GM21381 (cell line): Measurements from ENCODE around the gene MAN1C1.

Source experiments
- ATAC-seq: cut with Tn5 transposase; IDR thresholded peaks from one replicate; pipeline ENCODE4 v1.9.1; 2021; ENCODE audit warnings: mild to moderate bottlenecking, moderate library complexity; ENCODE audit not compliant: unreplicated experiment

Gene MAN1C1

DNA sequence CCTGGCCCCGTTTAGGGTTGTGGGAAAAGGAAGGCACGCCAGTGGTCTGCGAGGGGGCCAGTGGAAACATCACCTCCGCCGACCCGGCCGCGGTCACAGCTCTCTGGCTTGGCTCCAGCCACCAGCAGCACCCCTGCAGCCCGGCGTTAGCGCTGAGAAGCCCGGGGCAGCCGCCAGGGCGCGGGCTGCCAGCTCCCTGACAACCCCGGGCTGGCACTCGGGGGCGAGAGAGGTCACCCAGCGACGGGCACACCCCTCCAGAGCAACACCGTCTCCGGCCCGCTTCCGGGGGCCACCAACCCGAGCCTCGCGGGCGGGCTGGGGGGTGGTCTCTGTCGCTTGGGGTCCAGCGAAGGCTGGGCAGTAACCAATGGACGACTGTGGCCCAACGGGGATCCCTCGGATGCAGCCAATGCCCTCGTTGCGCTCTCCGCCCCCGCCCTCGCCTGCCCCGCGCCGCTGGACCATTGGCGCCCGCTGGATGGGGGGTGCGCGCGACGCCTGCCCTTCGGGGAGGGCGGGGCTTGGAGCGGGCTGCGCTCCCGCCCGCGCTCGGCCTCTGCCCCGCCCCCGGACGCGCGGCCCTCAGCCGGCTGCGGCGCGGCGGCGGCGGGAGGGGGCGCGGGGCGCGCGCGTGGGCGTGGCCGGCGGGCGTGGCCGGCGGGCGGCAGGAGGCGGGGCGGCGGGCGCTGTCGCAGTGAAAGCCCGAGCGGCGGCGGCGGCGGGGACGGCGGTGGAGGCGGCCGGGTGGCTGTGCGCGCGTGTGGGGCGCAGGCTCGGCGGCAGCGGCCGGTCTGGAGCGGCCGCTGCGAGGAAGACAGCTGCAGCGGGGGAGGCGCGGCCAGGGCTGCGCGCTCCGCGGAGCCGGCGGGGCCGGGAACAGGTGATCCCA lies at the start of gene MAN1C1:
TSS of gene MAN1C1 (plus strand) at position 697 of the 892 bp plus-strand sequence. CDS start 1,007 bp downstream, outside the sequence.
- peak; percentile 58 for ATAC-seq

DNA sequence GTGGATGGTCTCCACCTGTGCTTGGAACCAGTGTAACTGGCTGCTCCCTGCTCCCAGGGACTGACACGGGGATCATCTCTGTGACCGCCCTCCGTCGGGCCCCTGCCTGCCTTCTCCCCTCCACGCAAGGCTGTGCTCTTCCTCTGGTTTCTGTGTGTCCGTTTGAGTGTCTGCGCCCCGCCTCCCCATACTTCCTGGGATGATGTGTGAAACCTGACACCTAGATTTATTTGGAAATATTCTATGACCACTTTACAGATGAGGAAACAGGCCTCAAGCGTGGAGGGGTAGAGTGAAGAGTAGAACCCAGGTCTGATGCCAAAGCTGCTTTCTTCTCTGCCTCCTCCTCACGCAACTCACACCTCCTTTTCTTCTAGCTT lies 48.9 kb upstream of the MAN1C1 start:
- no peak for ATAC-seq

DNA sequence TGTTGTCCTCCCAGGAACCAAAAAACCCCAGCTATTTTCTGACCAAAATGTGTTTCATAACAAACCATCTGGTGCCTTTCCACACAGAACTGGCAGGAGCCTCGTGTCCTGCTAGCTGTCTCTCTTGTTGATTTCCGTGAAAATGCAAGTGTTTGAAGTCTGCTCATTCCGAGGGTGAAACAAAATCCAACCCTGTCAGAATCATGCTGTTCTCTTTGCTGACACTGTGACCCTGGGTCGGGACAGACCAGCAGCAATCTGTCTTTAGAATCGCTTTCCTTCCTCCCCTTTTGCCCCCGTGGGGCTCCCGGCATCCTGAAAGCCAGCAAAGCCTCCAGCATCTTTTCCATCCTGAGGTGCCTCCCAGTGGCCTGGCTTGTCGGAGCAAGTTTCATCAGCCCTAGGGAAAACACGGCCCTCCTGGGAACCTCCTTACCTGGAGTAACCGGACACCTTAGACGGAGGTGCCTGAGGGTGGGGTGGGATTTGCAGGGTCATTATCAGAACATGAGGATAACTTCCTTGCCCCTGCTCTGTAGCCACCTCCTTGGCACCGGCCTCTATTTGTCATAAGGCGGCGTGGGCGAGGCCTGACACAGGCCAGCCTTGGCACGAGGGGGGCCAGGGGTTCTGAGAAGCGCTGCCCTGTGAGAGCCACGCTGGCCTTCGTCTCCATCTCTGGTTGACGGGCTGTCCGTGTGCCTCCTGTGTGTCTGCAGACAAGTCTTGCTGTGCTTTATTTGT lies 48.3 kb upstream of the MAN1C1 start:
- no peak for ATAC-seq

DNA sequence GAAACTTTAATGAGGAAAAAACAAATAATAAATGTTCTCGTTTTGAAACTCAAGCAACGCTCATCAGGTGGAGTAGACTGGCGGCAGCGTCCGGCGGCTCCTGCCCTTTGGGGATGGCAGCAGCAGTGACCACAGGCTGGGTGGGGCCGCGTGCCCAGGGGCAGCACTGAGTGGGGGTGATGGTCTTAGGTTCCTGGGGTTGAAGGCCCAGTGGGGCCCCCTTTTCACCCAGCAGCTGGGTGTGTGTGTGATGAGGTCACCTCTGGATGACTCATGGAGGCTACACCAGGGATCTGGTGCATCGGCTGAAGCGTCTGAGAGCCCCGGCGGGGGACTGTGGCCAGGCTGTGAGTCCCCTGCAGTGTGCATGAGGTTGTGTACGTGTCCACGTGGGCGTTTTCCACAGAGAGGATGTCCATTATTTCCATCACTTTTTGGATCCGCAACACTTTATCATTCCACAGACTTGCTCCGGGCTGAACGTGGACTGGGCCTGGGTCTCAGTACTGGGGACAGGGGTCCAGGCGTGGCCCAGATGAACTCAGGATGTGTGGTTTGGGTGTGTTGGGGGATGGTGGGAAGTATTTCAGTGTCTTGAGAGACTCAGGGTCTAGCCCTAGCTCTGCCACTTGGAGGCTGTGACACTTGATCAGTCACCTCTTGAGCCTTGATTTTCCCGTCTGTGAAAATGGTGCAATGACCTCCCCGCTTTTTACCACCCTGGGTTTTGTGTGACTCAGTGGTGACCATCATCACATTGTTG lies 47.6 kb upstream of the MAN1C1 start:
- ATAC-seq, result no peak

DNA sequence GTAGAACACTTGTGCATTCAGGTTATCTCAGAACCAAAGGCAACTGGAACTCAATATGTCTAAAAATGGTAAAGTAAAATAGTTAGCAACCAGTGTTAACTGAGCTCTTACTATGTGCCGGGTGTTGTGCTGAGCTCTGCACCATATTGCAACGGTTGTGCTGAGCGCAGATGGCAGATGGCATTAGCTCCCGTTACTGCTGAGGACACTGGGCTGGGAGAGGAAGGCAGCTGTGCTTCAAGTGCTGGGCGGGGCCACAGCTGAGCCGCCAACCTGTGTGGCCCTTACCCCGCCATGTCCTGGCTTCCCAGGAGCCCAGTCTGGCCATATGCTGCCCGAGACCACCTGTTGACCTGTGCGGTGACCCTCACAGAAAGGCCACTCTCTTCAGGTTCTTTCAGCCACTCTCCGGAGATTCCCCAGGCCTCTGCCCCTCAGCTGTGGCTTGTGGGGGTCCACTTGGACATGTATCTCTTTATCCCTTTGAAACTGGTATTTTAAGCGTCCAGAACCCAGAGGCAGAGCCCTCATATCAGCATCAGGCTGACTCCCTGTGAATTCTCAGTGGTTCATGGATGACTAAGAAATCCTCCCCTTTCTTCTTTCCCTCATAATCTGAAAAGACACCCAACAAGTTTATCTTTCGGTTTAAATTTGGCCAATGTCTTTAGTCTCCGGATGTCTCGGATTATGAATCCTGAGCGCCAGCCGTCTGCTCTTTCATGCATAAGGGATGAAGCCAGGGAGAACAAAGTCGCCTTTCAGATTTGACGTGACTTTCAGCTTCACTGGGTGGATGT lies 46.8 kb upstream of the MAN1C1 start:
- no peak for ATAC-seq

DNA sequence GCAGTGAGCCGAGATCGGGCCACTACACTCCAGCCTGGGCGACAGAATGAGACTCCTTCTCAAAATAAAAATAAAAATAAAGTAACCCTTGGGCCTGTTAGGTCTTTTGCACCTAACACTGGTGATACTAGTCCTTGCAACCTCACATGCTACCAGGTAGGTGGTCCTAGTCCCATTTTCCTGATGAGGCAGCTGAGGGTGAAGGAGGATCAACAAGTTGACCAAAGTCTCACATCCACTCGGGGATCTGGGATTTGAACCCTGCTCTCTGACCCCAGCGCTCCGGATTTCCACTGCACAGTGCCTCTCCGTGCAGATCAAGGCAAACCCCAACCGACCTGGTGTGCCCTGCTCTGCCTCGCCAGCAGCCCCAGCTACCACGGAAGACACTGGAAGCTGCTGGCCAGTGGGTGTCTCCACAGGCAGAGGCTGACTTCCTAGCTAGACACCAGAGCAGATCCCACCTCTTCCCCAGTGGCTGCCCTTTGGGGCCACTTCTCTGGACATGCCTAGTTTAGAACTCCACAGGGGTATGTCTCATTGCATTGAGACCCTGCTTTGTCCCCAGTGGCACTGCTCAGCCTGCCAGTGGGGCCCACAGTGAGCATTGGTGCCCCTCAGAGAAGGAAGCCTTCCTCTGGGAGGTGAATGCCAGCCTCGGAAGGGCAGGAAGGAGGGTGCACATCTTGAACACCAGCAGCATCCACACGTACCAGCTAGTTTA lies 45.6 kb upstream of the MAN1C1 start:
- no peak for ATAC-seq

DNA sequence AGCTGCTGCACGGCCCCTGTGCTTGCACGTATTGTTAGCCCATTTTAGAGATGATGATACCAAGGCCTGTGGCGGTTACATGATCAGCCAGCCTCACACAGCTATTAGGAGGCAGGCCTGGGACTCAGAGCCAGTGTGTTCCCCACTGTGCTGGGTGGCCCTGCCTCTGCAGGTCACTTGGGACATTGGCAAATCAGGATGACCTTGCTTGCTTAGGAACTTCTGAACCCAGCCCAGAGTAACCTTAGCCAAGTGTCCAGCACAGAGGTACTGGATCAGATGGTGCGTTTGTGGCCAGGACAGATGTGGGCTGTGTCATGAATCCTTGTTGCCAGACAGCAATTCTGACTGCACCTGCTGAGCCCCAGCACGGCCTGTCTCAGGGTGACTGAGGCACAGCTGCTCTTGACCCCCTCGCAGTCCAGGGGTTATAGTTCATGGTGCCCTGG lies 45.0 kb upstream of the MAN1C1 start:
- no peak for ATAC-seq

DNA sequence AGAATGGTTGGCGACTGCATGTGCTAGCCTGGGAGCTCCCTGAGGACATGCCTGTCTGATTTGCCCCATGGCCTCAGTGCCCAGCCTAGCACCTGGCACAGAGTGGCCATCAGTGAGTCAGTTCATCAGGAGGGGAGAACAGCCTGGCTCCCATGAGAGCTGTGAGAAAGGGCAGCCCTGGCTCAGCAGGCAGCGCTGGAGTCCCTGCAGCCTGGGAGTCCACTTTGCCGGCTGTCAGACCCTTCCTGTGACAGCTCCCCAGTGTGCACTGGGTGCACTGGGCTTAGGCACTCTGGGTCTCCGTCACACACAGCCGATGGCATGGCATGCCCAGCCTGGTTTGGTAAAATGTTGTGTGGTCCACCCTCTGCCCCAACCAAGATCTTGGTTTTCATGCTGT lies 44.5 kb upstream of the MAN1C1 start:
- no peak for ATAC-seq

DNA sequence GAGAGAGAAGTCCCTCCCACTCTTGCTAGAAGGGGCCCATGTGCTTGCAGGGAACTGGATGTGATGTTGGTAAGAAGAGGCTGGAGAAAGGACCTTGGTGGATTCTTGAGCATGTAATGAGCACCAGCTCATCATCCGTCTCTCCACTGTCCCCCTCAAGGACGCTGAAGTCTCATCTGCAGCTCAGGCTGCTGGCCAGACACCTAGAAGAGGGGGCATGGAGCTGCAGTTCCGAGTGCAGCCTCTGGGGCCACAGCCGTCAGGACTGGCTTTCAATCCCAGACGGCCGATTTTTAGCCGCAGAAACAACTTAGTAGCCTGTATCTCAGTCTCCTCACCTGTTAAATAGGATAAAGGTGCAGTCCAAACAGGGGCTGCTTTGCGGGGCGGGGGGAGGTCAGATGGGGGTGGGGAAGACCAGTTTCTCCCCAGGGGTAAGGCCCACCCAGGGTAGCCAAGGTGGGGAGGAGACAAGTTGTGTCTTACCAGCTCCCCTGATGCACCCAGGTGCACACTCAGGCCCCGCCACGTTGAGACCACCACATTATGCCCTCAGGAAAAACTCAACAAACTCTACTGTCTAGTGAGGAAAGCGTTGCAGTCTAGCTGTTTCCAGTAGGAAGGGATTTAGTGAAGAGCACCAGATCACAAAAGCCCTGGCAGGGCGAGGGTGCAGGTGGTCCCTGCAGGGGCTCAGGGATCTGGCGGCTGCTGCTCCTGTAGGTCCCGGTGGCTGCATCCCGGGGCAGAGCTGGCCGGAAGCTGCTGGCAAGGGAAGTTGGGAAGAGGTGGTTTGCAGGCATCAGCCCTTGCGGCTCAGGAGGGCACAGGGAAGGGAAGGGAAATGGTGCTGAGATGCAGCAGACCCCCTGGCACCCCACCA lies 43.6 kb upstream of the MAN1C1 start:
- ATAC-seq, result no peak

DNA sequence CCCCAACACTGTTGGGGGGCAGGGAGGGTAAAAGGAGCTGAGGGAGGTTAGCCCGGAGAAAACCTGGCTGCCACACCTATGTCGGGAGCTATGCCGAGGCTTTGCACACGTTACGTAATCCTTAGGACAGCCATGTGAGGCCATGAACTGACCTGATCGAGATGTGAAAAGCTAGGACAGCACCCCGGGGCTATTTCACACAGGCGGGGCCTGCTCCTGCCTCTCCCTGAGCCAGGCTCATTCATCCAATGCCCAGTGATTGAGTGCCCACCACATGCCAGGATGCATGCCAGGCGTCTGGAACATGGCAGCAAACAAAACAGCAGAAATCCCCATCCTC lies 43.0 kb upstream of the MAN1C1 start:
- no peak for ATAC-seq

DNA sequence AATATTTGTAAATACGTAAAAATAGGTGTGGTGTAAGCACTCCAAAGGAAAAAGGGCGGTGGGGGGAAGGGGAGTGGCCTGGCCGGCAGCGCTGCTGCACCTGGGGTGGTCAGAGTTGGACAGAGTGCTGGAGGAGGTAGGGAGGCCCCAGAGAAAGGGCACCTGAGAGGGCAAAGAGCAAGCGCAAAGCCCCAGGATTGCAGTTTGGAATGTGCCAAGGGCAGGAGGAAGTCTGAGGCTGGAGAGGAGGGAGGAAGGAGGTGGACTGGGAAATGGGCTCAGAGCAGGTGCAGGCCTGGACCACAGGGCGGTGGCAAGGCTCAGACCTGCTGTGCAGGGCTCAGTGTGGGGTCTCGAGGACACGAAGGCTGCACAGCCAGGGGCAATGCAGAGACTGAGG lies 42.6 kb upstream of the MAN1C1 start:
- no peak for ATAC-seq

DNA sequence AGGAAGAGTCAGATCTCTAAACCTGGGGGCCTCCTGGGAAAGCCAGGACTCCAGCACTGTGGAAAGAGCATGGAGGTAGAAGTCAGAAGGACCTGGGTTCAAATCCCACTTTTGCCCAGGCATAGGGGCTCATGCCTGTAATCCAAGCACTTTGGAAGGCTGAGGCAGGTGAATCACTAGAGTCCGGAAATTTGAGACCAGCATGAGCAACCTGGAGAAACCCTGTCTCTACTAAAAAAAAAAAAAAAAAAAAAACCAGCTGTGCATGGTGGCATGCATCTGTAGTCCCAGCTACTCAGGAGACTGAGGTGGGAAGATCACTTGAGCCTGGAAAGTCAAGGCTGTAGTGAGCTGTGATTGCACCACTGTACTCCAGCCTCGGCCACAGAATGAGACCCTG lies 41.4 kb upstream of the MAN1C1 start:
- ATAC-seq, result no peak

DNA sequence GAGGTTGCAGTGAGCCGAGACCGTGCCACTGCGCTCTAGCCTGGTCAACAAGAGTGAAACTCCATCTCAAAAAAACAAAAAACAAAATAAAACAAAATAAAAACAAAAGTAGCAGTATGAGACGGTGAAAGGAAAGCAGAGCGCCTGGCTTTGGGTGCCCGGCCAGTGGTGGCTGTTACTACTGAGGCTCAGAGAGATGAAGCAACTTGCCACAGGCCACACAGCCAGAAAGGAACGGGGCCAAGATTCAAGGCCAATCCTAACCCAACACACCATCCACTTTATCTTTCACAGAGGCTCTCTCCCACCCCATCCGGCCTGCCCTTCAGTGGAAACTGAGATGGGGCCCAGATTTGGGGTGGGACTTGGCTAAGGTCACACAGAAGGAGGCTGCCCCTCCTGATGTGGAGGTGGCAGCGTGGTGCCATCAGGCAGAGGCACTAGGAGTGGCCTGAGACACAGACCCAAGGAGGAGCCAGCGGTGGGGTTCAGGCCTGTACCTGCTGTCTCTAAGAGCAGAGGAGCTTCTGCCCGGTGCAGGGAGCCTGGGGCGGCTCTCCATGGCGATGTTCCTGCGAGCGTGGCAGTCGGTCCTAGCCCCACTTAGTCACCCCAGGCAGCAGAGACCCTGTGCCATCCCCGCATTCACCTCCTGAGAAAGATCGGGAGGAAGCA lies 40.0 kb upstream of the MAN1C1 start:
- ATAC-seq, result no peak

DNA sequence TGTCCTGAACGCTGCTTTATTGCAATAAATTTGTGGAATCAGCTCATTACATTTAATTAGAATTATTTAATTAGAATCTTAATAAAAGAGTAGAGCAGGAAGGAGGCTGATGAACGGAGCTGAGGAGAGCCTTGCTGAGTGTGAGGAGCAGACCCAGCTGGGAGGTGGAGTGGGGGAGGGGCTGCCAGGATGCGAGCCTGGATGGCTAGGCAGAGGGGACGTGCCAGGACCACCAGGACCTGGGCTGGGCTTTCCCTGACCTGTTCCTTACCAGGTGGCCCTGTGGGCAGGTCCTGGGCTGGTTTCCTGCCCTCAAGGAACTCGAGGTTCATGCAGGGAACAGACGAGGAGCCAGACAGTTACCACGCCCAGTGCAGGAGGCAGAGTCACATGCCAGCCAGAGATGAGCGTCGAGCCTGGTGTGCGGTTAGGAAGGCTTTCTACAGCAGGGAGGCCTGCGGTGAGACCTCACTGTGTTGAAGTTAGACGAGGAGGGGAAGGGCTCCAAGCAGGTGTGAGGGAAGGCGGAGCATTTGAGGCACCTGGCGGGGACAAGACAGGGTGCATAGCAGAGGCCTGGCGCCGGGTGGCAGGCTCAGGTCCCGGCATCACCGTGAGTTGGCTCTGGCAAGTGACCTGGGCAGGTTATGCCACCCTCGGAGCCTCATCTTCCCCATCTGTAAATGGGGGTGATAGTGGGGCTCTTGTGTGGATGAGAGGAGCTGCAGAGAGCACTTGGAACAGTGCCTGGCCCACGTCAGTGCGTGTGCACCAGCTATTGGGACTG lies 39.3 kb upstream of the MAN1C1 start:
- no peak for ATAC-seq

DNA sequence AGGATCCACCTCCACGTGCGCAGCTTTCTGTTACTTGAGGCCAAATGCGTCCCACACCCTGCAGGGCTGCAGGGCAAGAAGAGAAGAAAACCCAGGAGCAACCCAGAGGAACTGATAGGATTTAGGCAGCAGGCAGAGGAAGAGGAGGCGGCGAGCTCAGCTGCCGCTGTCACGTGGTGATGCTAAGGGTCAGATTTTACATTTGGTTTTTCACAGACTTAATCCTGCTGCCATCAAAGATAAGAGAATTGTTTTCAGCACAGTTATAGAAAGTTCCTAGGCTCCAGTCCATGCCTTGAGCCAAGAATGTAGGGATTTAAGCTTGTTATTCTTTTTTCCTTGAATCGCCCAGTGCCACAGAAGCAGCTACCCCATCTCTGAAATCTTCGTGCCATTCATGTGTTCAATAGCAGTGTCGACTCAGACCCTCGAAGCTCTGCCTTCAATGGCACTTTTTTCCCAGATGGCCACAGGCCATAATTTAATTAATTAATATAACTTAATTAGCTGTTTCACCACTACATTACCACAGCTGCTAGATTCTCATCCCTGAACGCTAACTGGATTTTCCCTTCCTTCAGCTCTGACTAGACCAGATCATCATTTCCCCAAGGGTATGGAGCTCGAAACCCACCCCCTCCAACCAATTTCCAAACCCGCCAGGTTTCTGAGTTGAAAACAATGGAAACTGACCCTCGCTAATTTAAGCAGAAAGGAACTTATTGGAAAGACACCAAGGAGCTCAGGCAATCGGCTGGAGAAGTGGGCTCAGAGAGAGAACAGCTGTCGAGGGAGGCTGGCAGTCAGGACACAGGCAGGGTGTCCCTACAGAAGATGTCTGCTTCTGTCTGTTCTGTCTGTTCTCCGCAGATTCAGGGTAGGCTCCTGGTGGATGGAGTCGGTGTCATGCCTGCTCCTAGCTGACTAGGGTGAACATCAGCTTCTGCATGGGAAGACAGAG lies 37.0 kb upstream of the MAN1C1 start:
- ATAC-seq, result no peak

DNA sequence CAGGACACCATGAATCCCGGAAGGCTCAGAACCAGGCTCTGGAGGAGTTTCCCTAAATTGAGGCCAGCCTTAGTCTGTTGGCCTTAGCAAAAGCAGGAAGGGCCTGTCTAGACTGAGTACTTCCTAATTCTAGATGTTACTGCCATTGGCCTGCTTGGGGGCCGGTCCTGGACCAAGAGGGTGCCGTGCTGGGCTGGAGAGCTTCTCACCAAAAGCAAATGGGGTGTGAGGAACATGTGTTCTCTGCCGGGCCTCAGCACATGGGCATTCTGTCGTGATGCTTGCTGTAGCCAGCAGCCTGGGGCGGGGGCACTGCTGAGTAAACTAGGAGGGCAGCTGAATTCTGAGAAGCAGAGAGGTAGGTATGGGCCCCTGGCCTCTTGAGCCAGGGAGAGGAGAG lies 35.7 kb upstream of the MAN1C1 start:
- ATAC-seq, result no peak

DNA sequence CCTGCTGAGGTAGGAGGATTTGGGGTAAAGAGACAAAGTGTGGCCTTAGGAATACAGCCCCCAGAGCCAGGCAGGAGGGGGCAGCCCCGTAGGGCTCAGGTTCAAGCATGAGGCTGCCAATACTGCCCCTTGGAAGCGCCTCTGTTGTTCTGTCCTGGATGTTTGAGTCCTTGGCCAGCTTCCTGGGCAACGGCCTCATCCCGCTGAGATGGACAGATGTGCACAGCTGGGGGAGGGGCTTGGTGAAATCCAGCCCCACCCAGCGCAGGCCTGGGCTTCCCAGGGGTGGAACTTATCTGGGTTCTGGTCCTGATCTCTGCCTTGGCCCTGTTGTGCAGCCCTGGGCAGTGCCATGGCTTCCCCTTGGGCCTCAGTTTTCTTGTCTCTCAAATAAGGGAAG lies 34.8 kb upstream of the MAN1C1 start:
- no peak for ATAC-seq
